HepG2 (cell line): ENCODE data around the gene ZBTB2. TPM values are rescaled to one million over a fixed set of nuclear protein-coding genes. Genes with fewer than 3 reads are reported as not detected.

Experiments
- CTCF ChIP-seq: sonication (generic); formaldehyde crosslinking; IDR thresholded peaks from 2 replicates; pipeline ENCODE4 v1.5.0; 2020; ENCODE audit warnings: mild to moderate bottlenecking, missing genetic modification reagents, moderate library complexity
- MAZ ChIP-seq, 2 experiments: sonication (generic) in 1 of 2; formaldehyde crosslinking in 1 of 2; IDR thresholded peaks; 2 replicates each; pipeline versions ENCODE4 v1.5.0 to v1.6.1; 2012 to 2020; ENCODE audit warnings: low read depth in 2 of 2, mild to moderate bottlenecking in 2 of 2, borderline replicate concordance in 1 of 2, improper control_type of control experiment in 1 of 2, low read length in 1 of 2, missing genetic modification reagents in 1 of 2, moderate library complexity in 1 of 2
- SAFB2 ChIP-seq: sonication (generic); formaldehyde crosslinking; IDR thresholded peaks from 2 replicates; pipeline ENCODE4 v1.5.1; 2020; ENCODE audit warnings: missing genetic modification reagents, low read depth, mild to moderate bottlenecking, borderline replicate concordance
- SAP130 ChIP-seq: IDR thresholded peaks from 2 replicates; pipeline ENCODE4 v1.6.1; 2016; ENCODE audit warnings: low read depth
- SATB2 ChIP-seq: sonication (generic); formaldehyde crosslinking; IDR thresholded peaks from 2 replicates; pipeline ENCODE4 v1.5.0; 2020; ENCODE audit warnings: missing genetic modification reagents
- SIN3B ChIP-seq: fragments of 150-350 bp; IDR thresholded peaks from 2 replicates; pipeline ENCODE4 v1.6.1; 2014; ENCODE audit warnings: low read length
- SNRNP70 ChIP-seq: fragments of 200-400 bp; formaldehyde crosslinking; IDR thresholded peaks from 2 replicates; pipeline ENCODE4 v1.6.1; 2017; ENCODE audit warnings: mild to moderate bottlenecking, low read depth, low read length, moderate library complexity
- ZBTB2 ChIP-seq: sonication (generic); formaldehyde crosslinking; IDR thresholded peaks from 2 replicates; pipeline ENCODE4 v1.8.0; 2022; ENCODE audit warnings: low read depth, missing genetic modification reagents
- ZBTB8A ChIP-seq: sonication (generic); formaldehyde crosslinking; IDR thresholded peaks from 2 replicates; pipeline ENCODE4 v1.4.0; 2020; ENCODE audit warnings: mild to moderate bottlenecking, low read depth, missing genetic modification reagents, borderline replicate concordance
- ZNF235 ChIP-seq: sonication (generic); formaldehyde crosslinking; IDR thresholded peaks from 2 replicates; pipeline ENCODE4 v1.8.1; 2023; ENCODE audit warnings: mild to moderate bottlenecking, missing genetic modification reagents, borderline replicate concordance
- ZNF260 ChIP-seq: sonication (generic); formaldehyde crosslinking; IDR thresholded peaks from 2 replicates; pipeline ENCODE4 v1.4.0; 2020; ENCODE audit warnings: missing genetic modification reagents, low read depth, mild to moderate bottlenecking, borderline replicate concordance
- ZNF275 ChIP-seq: sonication (generic); formaldehyde crosslinking; IDR thresholded peaks from 2 replicates; pipeline ENCODE4 v1.8.0; 2022; ENCODE audit warnings: missing genetic modification reagents, mild to moderate bottlenecking, inconsistent platforms, borderline replicate concordance
- ZNF569 ChIP-seq: sonication (generic); formaldehyde crosslinking; IDR thresholded peaks from 2 replicates; pipeline ENCODE4 v1.5.0; 2020; ENCODE audit warnings: mild to moderate bottlenecking, missing genetic modification reagents, moderate library complexity, borderline replicate concordance
- ZNF572 ChIP-seq: sonication (generic); formaldehyde crosslinking; IDR thresholded peaks from 2 replicates; pipeline ENCODE4 v1.5.1; 2020; ENCODE audit warnings: mild to moderate bottlenecking, missing genetic modification reagents
- ZNF740 ChIP-seq: sonication (generic); formaldehyde crosslinking; IDR thresholded peaks from 2 replicates; pipeline ENCODE4 v1.4.0; 2020; ENCODE audit warnings: missing genetic modification reagents
- ZNF773 ChIP-seq: sonication (generic); formaldehyde crosslinking; IDR thresholded peaks from 2 replicates; pipeline ENCODE4 v1.4.0; 2020; ENCODE audit warnings: missing genetic modification reagents, borderline replicate concordance
- ZNF891 ChIP-seq: sonication (generic); formaldehyde crosslinking; IDR thresholded peaks from 2 replicates; pipeline ENCODE4 v1.5.0; 2020; ENCODE audit warnings: mild to moderate bottlenecking, missing genetic modification reagents
- ZXDC ChIP-seq: sonication (generic); formaldehyde crosslinking; IDR thresholded peaks from 2 replicates; pipeline ENCODE4 v1.5.0; 2020; ENCODE audit warnings: mild to moderate bottlenecking, missing genetic modification reagents
- polyA plus RNA-seq, 8 experiments: library from polyadenylated mRNA; depleted of rRNA in 3 of 8; stranded (reverse) in 7 of 8; unstranded in 1 of 8; fragments of >200 nt; fragmentation: Illumina TruSeq in 4 of 8; extraction: Trizol in 4 of 8; gene quantifications; 2 replicates each; pipeline versions ENCODE4 v1.2.1 to v1.2.3, GENCODE V29; 2011 to 2016; ENCODE audit warnings: low read depth in 4 of 8, missing spikeins in 1 of 8, mixed read lengths in 1 of 8; ENCODE audit not compliant: insufficient read depth in 1 of 8
- total RNA-seq, 5 experiments: library from RNA; depleted of rRNA; stranded (reverse); fragments of >200 nt; fragmentation: Illumina TruSeq; extraction: Trizol; gene quantifications; 2 replicates each; pipeline ENCODE4 v1.2.3, GENCODE V29; 2016; ENCODE audit warnings: low read depth in 1 of 5
- TF ChIP-seq, protein P1 (sequence below): IDR thresholded peaks from 2 replicates; pipeline ENCODE4 v1.6.1; 2012; ENCODE audit warnings: low read depth, low read length, improper control_type of control experiment

Gene ZBTB2
- total and polyA plus RNA-seq, 2 of the 13 experiments (the other 11 are each of a cell fraction or from before 2014, with no cell fraction given) = 15.4 to 22.8 TPM

GRCh38 chr6:151390276-151390850 is 996 bp downstream of the ZBTB2 start (continued):
- TF ChIP-seq ZNF740 (CRISPR knock-in tag) (no peak), ZBTB8A (CRISPR knock-in tag) (peak; percentile 1; the same call in 1 of the 2 replicates), MAZ (IDR thresholded peaks at IDR 0.05; ENCODE audit: borderline replicate concordance, low read depth, low read length) (peak; percentile 95), MAZ (CRISPR knock-in tag; IDR thresholded peaks at IDR 0.05; ENCODE audit: low read depth) (peak; percentile 95; the same call in 1 of the 2 replicates), ZXDC (no peak), CTCF (CRISPR knock-in tag) (0 out of 2 replicates have a peak, but pooled peaks have one; percentile 29), ZNF275 (CRISPR knock-in tag) (0 out of 2 replicates have a peak, but pooled peaks have one; percentile 62), ZNF773 (CRISPR knock-in tag) (no peak), SIN3B (no peak), SNRNP70 (no peak), ZBTB2 (peak; percentile 100), ZNF235 (CRISPR knock-in tag) (no peak), SATB2 (CRISPR knock-in tag) (no peak; the same call in 1 of the 2 replicates), ZNF891 (CRISPR knock-in tag) (no peak), SAFB2 (CRISPR knock-in tag) (0 out of 2 replicates have a peak, but pooled peaks have one; percentile 50), ZNF569 (CRISPR knock-in tag) (no peak), ZNF260 (CRISPR knock-in tag) (no peak), ZNF572 (CRISPR knock-in tag) (no peak), SAP130 (CRISPR knock-in tag) (peak; percentile 83)
- TF ChIP-seq, protein P1, sequence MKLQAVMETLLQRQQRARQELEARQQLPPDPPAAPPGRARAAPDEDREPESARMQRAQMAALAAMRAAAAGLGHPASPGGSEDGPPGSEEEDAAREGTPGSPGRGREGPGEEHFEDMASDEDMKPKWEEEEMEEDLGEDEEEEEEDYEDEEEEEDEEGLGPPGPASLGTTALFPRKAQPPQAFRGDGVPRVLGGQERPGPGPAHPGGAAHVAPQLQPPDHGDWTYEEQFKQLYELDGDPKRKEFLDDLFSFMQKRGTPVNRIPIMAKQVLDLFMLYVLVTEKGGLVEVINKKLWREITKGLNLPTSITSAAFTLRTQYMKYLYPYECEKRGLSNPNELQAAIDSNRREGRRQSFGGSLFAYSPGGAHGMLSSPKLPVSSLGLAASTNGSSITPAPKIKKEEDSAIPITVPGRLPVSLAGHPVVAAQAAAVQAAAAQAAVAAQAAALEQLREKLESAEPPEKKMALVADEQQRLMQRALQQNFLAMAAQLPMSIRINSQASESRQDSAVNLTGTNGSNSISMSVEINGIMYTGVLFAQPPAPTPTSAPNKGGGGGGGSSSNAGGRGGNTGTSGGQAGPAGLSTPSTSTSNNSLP = no peak
